AG08396 (cell line): ENCODE results near the gene DENND11.
"Not testable (repeated sequence)": the region's sequence is repeated elsewhere in the genome, so short reads cannot be mapped to it uniquely, and the experiment has no call there.

Experiments
- DNase-seq: peaks from one replicate; pipeline ENCODE4 v3.0.0; 2012; ENCODE audit warnings: low spot score, mixed read lengths

The DENND11 gene

GRCh38 chr7:141706239-141707064 lies 4.5 kb upstream of the DENND11 start:
- DNase-seq, result no peak

GRCh38 chr7:141704741-141705140 lies 2.8 kb upstream of the DENND11 start:
- DNase-seq, result no peak

- DNase-seq, result no peak
Measured at GRCh38 chr7:141704112-141704511, 2.1 kb upstream of the DENND11 start.

GRCh38 chr7:141702892-141703291 lies 926 bp upstream of the DENND11 start:
- no peak for DNase-seq

- DNase-seq, result peak; percentile 58
Measured at GRCh38 chr7:141701489-141702046, 398 bp downstream of the DENND11 start.

- DNase-seq, result peak; percentile 29
Measured at GRCh38 chr7:141700848-141701371, 1.1 kb downstream of the DENND11 start.

GRCh38 chr7:141700296-141700847 lies 1.6 kb downstream of the DENND11 start:
- no peak for DNase-seq

GRCh38 chr7:141699860-141700259 lies 2.1 kb downstream of the DENND11 start:
- no peak for DNase-seq

GRCh38 chr7:141698247-141699015 lies 3.5 kb downstream of the DENND11 start:
- DNase-seq, result no peak

- DNase-seq, result no peak
Measured at GRCh38 chr7:141697211-141697871, 4.6 kb downstream of the DENND11 start.

GRCh38 chr7:141696348-141696747 lies 5.6 kb downstream of the DENND11 start:
- no peak for DNase-seq

- no peak for DNase-seq
Measured at GRCh38 chr7:141695803-141696289, 6.1 kb downstream of the DENND11 start.

- DNase-seq, result no peak
Measured at GRCh38 chr7:141693082-141693481, 8.9 kb downstream of the DENND11 start.

GRCh38 chr7:141691961-141692360 lies 10.0 kb downstream of the DENND11 start:
- DNase-seq, result no peak

GRCh38 chr7:141691540-141691939 lies 10.4 kb downstream of the DENND11 start:
- DNase-seq, result no peak

- DNase-seq, result not testable (repeated sequence)
Measured at GRCh38 chr7:141689072-141689825, 12.7 kb downstream of the DENND11 start.

GRCh38 chr7:141688043-141688442 lies 13.9 kb downstream of the DENND11 start:
- no peak for DNase-seq

- no peak for DNase-seq
Measured at GRCh38 chr7:141686670-141687069, 15.3 kb downstream of the DENND11 start.

GRCh38 chr7:141686074-141686473 lies 15.9 kb downstream of the DENND11 start:
- no peak for DNase-seq

GRCh38 chr7:141685285-141686023 lies 16.5 kb downstream of the DENND11 start:
- peak; percentile 60 for DNase-seq
